HEK293T (cell line): ENCODE measurements around the gene TRIM27.

Experiments used
- CTBP1 ChIP-seq: fragments of 450-650 bp; IDR thresholded peaks from 2 replicates; pipeline ENCODE4 v1.6.1; 2016; ENCODE audit warnings: borderline replicate concordance
- ELF4 ChIP-seq: fragments of 450-650 bp; IDR thresholded peaks from 2 replicates; pipeline ENCODE4 v1.6.1; 2017; ENCODE audit warnings: antibody characterized with exemption
- FOXM1 ChIP-seq: fragments of 450-650 bp; IDR thresholded peaks from 2 replicates; pipeline ENCODE4 v1.6.1; 2017; ENCODE audit warnings: mild to moderate bottlenecking, borderline replicate concordance
- NFRKB ChIP-seq: fragments of 450-650 bp; IDR thresholded peaks from 2 replicates; pipeline ENCODE4 v1.6.1; 2016; ENCODE audit warnings: mild to moderate bottlenecking, moderate library complexity
- SP1 ChIP-seq: fragments of 450-650 bp; IDR thresholded peaks from 2 replicates; pipeline ENCODE4 v1.6.1; 2017
- SUZ12 ChIP-seq: fragments of 450-650 bp; IDR thresholded peaks from 2 replicates; pipeline ENCODE4 v1.6.1; 2016; ENCODE audit warnings: mild to moderate bottlenecking

GRCh38 chr6:28914941-28915340, 8.8 kb downstream of the TRIM27 start:
- TF ChIP-seq CTBP1 (no peak), ELF4 (no peak), FOXM1 (no peak), SUZ12 (no peak), NFRKB (no peak), SP1 (no peak)
